IPS-18a (cell line): Measurements from ENCODE around the gene HMGCL.
"Not testable (repeated sequence)": the region's sequence is repeated elsewhere in the genome, so short reads cannot be mapped to it uniquely, and the experiment has no call there.

Experiments
- H3K27ac ChIP-seq: one replicate; pipeline ENCODE4 v1.5.1; 2013; ENCODE audit warnings: low read length
- H3K27me3 ChIP-seq: one replicate; pipeline ENCODE4 v1.6.1; 2013; ENCODE audit warnings: mild to moderate bottlenecking, low read length; ENCODE audit not compliant: control insufficient read depth, insufficient read depth
- H3K36me3 ChIP-seq: one replicate; pipeline ENCODE4 v1.6.1; 2013; ENCODE audit warnings: low read depth, low read length; ENCODE audit not compliant: control insufficient read depth
- H3K4me1 ChIP-seq: one replicate; pipeline ENCODE4 v1.6.1; 2013; ENCODE audit warnings: low read depth, low read length; ENCODE audit not compliant: control insufficient read depth
- H3K4me3 ChIP-seq: one replicate; pipeline ENCODE4 v1.5.1; 2013; ENCODE audit warnings: low read length
- H3K9ac ChIP-seq: one replicate; pipeline ENCODE4 v1.6.1; 2013; ENCODE audit warnings: mild to moderate bottlenecking, low read length, moderate library complexity
- H3K9me3 ChIP-seq: one replicate; pipeline ENCODE4 v1.6.1; 2013; ENCODE audit warnings: low read depth, low read length; ENCODE audit not compliant: control insufficient read depth

The HMGCL gene

GRCh38 chr1:23825076-23825761 lies at the start of gene HMGCL:
Gene HMGCL (minus strand): TSS chr1:23825429. CDS start chr1:23825415, 14 bp downstream.
- H3K36me3 ChIP-seq: no peaks in the 10 kb centered on the region
- no peaks in the 10 kb centered on the region for H3K4me1 ChIP-seq
- no peaks in the 10 kb centered on the region for H3K27me3 ChIP-seq
- peak within 1 kb of the TSS; percentile 86 for H3K9ac ChIP-seq
- peak within 1 kb of the TSS; percentile 88 for H3K4me3 ChIP-seq
- H3K27ac ChIP-seq: peak within 1 kb of the TSS; percentile 61
- H3K9me3 ChIP-seq: no peaks in the 10 kb centered on the region

- H3K27ac ChIP-seq: no peak overlapping the region
- H3K9me3 ChIP-seq: no peaks in the 10 kb centered on the region
- H3K4me1 ChIP-seq: no peaks in the 10 kb centered on the region
- H3K9ac ChIP-seq: no peak overlapping the region
- H3K36me3 ChIP-seq: no peaks in the 10 kb centered on the region
- peaks cover 20% of the 10 kb centered on the region for H3K27me3 ChIP-seq
- H3K4me3 ChIP-seq: no peak overlapping the region
These were observed 47.2 kb upstream of the HMGCL start for GRCh38 chr1:23872421-23872820.

- H3K9me3 ChIP-seq: no peaks in the 10 kb centered on the region
- peaks cover 39% of the 10 kb centered on the region for H3K27me3 ChIP-seq
- H3K4me1 ChIP-seq: no peaks in the 10 kb centered on the region
- no peak overlapping the region for H3K9ac ChIP-seq
- H3K27ac ChIP-seq: no peak overlapping the region
- no peaks in the 10 kb centered on the region for H3K36me3 ChIP-seq
- H3K4me3 ChIP-seq: no peak overlapping the region
These were observed 43.8 kb upstream of the HMGCL start for GRCh38 chr1:23869051-23869450.

DNA sequence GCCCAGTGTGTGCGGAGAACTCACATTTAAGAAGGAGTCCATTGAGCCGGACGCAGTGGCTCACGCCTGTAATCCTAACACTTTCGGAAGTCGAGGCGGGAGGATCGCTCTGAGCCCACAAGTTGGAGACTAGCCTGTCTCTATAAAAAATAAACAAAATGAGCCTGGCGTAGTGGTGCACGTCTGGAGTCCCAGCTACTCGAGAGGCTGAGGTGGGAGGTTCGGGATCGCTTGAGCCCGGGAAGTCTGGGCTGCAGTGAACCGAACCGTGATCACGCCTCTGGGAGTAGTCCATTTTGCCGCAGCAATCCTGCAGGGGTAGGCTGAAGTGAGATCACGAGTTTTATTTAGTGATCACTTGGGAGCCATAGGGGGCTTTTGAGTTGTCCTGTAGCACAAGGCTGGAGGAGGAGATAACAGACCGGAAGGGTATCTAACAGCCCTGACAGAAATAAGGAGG lies 43.4 kb upstream of the HMGCL start:
- Histone ChIP-seq H3K36me3 (no peaks in the 10 kb centered on the region), H3K9me3 (no peaks in the 10 kb centered on the region), H3K27ac (no peak overlapping the region), H3K9ac (no peak overlapping the region), H3K4me1 (no peaks in the 10 kb centered on the region), H3K4me3 (peak overlapping the region; percentile 32), H3K27me3 (peaks cover 39% of the 10 kb centered on the region)

DNA sequence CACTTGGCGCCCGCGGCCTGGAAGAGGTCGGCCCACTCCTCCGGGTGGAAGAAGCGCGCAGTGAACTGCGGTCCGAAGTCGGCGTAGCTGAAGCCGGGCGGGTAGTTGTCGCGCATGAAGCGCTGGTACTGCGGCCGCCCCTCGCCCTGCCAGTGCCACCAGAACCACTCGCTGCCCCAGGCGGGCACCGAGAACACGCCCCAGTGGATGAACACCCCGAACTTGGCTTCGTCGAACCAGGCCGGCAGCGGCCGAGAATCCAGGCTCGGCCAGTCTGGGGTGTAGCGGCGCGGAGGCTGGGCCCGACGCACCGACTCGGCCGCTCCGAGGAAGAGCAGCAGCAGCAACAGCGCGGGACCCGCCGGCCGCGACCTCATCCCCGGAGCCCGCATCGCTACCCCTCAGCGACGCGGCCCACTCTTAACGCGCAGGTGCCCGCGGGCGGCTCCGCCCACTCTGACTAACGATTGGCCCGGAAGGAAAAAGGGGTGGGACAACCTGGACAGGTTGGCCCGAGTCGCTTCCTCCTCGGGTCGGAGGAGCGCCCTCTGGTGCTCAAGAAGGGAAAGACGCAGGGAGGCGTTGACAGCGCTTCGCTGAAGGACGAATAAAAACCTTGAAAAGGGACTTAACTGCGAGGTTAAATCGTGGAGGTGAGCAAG lies 42.8 kb upstream of the HMGCL start, which contains the start of gene FUCA1:
Gene FUCA1, minus strand, starts transcription at position 396 of the 662 bp plus-strand sequence. Its CDS starts 4 bp downstream, at position 392.
- Histone ChIP-seq H3K36me3 (no peaks in the 10 kb centered on the region), H3K27me3 (peaks cover 39% of the 10 kb centered on the region), H3K4me3 (peak within 1 kb of the TSS; percentile 72), H3K9me3 (no peaks in the 10 kb centered on the region), H3K9ac (no peak within 1 kb of the TSS), H3K4me1 (no peaks in the 10 kb centered on the region), H3K27ac (no peak within 1 kb of the TSS)

DNA sequence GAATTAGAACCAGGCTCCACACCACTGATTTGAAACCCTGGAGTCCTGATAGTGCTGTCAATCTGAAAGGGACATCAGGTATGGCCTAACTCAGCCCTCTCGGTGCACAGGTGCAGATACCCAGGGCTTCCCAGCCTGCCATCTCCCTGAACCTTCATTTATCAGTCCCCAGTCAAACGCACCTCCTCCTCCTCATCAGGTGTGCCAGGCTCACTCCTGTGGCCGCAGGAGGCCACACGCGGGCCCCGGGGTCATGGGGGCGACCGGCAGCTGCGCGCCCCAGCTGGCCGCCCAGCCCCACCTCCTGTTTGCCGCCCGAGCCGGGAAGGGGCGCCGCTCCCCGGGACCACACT lies 42.3 kb upstream of the HMGCL start:
- H3K27me3 ChIP-seq: peaks cover 39% of the 10 kb centered on the region
- no peak overlapping the region for H3K9ac ChIP-seq
- H3K9me3 ChIP-seq: no peaks in the 10 kb centered on the region
- H3K36me3 ChIP-seq: no peaks in the 10 kb centered on the region
- H3K4me1 ChIP-seq: no peaks in the 10 kb centered on the region
- peak overlapping the region; percentile 72 for H3K4me3 ChIP-seq
- H3K27ac ChIP-seq: no peak overlapping the region

GRCh38 chr1:23865543-23865930 lies 40.3 kb upstream of the HMGCL start:
- Histone ChIP-seq H3K9me3 (no peaks in the 10 kb centered on the region), H3K9ac (no peak overlapping the region), H3K36me3 (no peaks in the 10 kb centered on the region), H3K4me1 (no peaks in the 10 kb centered on the region), H3K27me3 (peaks cover 39% of the 10 kb centered on the region), H3K27ac (no peak overlapping the region), H3K4me3 (no peak overlapping the region)

GRCh38 chr1:23864801-23865542 lies 39.7 kb upstream of the HMGCL start:
- Histone ChIP-seq H3K4me3 (no peak overlapping the region), H3K9me3 (no peaks in the 10 kb centered on the region), H3K27ac (no peak overlapping the region), H3K27me3 (peaks cover 39% of the 10 kb centered on the region), H3K36me3 (no peaks in the 10 kb centered on the region), H3K4me1 (no peaks in the 10 kb centered on the region), H3K9ac (no peak overlapping the region)

GRCh38 chr1:23862640-23863039 lies 37.4 kb upstream of the HMGCL start:
- H3K36me3 ChIP-seq: no peaks in the 10 kb centered on the region
- no peaks in the 10 kb centered on the region for H3K9me3 ChIP-seq
- H3K9ac ChIP-seq: no peak overlapping the region
- no peak overlapping the region for H3K4me3 ChIP-seq
- no peaks in the 10 kb centered on the region for H3K4me1 ChIP-seq
- peaks cover 21% of the 10 kb centered on the region for H3K27me3 ChIP-seq
- no peak overlapping the region for H3K27ac ChIP-seq

- no peak overlapping the region for H3K27ac ChIP-seq
- H3K4me3 ChIP-seq: no peak overlapping the region
- H3K4me1 ChIP-seq: no peaks in the 10 kb centered on the region
- H3K9ac ChIP-seq: no peak overlapping the region
- H3K27me3 ChIP-seq: no peaks in the 10 kb centered on the region
- no peaks in the 10 kb centered on the region for H3K9me3 ChIP-seq
- no peaks in the 10 kb centered on the region for H3K36me3 ChIP-seq
These were observed 29.3 kb upstream of the HMGCL start for GRCh38 chr1:23854568-23854967.

DNA sequence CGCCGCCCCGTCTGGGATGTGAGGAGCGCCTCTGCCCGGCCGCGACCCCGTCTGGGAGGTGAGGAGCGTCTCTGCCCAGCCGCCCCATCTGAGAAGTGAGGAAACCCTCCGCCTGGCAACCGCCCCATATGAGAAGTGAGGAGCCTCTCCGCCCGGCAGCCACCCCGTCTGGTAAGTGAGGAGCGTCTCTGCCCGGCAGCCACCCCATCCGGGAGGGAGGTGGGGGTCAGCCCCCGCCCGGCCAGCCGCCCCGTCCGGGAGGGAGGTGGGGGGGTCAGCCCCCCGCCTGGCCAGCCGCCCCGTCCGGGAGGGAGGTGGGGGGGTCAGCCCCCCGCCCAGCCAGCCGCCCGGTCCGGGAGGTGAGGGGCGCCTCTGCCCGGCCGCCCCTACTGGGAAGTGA lies 27.9 kb upstream of the HMGCL start:
- not testable (repeated sequence) for H3K9me3 ChIP-seq, H3K4me1 ChIP-seq, H3K27me3 ChIP-seq, H3K9ac ChIP-seq, H3K36me3 ChIP-seq, H3K4me3 ChIP-seq, H3K27ac ChIP-seq
